ENCODE data around the gene TGM6.
A peak's percentile ranks its signal among the peaks of the same experiment; 100 is the strongest.

Gene TGM6

DNA sequence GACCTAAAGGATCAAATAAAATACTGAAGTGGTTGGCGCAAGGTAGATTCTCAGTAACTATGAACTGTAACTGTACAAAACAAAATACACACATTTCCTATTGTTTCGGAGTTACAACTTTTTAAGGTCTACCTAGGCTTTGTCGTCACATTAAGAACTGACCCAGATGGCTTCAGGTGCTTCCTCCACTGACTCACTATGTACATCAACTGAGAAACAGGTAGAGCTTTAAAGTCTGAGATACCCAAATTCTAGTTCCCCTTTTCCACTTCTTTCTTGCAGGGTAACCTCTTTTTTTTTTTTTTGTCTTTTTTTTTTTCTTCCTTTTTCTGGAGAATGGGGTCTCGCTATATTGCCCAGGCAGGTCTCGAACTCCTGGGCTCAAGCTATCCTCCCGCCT is 84.4 kb downstream of the TGM6 start:
- no peak overlapping the region for H3K27ac ChIP-seq (ENCODE audit: low read length, poor library complexity, severe bottlenecking)
- no peak overlapping the region for H3K4me3 ChIP-seq (ENCODE audit: insufficient read depth in 1 of 2, low read depth in 1 of 2, low read length in 2 of 2)
- no peak overlapping the region for H2AK5ac ChIP-seq (ENCODE audit: low read length, severe bottlenecking)
- H4K91ac ChIP-seq (ENCODE audit: low read length), result no peak overlapping the region
- no peak overlapping the region for H3K23ac ChIP-seq (ENCODE audit: low read length in 2 of 2)
- no peak for DNase-seq
- peaks cover 26% of the 10 kb centered on the region for H3K79me1 ChIP-seq (replicated peaks; ENCODE audit: low read length, poor library complexity, severe bottlenecking)
- peaks cover 35 to 84% of the 10 kb centered on the region in 2 experiments for H3K36me3 ChIP-seq (ENCODE audit: control insufficient read depth in 1 of 2, insufficient read depth in 2 of 2, low read depth in 1 of 2, low read length in 2 of 2)
- H3K14ac ChIP-seq (ENCODE audit: low read length in 2 of 2), result no peak overlapping the region
- 96% methylated on average over 5 of the region's 6 CpGs for WGBS
- H3K4ac ChIP-seq (ENCODE audit: low read depth in 1 of 2, low read length in 2 of 2), result no peak overlapping the region
- H2BK5ac ChIP-seq (ENCODE audit: low read depth, low read length, poor library complexity, severe bottlenecking), result no peak overlapping the region
- no peak overlapping the region for H4K8ac ChIP-seq (ENCODE audit: low read length)
- H2BK12ac ChIP-seq (ENCODE audit: low read length in 2 of 2), result no peak overlapping the region
- no peak overlapping the region for H2BK15ac ChIP-seq (ENCODE audit: low read depth, poor library complexity, severe bottlenecking)
- peaks cover 6% of the 10 kb centered on the region for H3K4me1 ChIP-seq (ENCODE audit: control insufficient read depth, insufficient read depth, low read depth, low read length)
- no peak overlapping the region for H2AFZ ChIP-seq (ENCODE audit: low read depth, low read length)
- no peaks in the 10 kb centered on the region for H3K9me3 ChIP-seq (ENCODE audit: control insufficient read depth, low read length)
- H2BK120ac ChIP-seq (ENCODE audit: low read depth, low read length), result no peak overlapping the region
- H3K4me2 ChIP-seq (ENCODE audit: low read length, poor library complexity, severe bottlenecking), result no peak overlapping the region
- no peak overlapping the region for H3K9ac ChIP-seq (ENCODE audit: low read length)
- no peaks in the 10 kb centered on the region for H3K27me3 ChIP-seq (ENCODE audit: control insufficient read depth in 1 of 2, insufficient read depth in 1 of 2, low read length in 2 of 2)
- no peak overlapping the region for H3K18ac ChIP-seq (ENCODE audit: low read depth in 1 of 2, low read length in 2 of 2)

DNA sequence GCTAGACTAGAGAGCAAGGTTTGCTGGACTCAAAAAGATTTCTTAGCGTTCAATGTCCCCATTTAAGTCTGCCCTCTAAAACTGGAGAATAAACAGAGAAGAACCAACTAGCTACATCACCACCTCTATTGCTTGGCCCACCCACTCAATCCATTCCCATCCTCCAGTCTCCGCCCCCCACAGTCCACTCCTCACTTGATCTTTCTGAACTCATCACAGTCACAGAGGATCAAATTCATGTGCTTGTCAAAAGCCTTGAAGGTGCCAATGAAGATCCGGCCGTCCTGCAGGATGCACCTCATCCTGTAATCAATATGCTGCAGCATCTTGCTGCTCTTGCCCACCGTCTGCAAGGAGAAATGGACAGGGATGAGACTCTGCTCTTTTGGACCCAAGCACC is 86.7 kb downstream of the TGM6 start:
- no peak overlapping the region for H2AK5ac ChIP-seq (ENCODE audit: low read length, severe bottlenecking)
- peaks cover 6% of the 10 kb centered on the region for H3K4me1 ChIP-seq (ENCODE audit: control insufficient read depth, insufficient read depth, low read depth, low read length)
- no peak overlapping the region for H3K23ac ChIP-seq (ENCODE audit: low read length in 2 of 2)
- no peak overlapping the region for H3K14ac ChIP-seq (ENCODE audit: low read length in 2 of 2)
- H2BK5ac ChIP-seq (ENCODE audit: low read depth, low read length, poor library complexity, severe bottlenecking), result no peak overlapping the region
- H3K79me1 ChIP-seq (replicated peaks; ENCODE audit: low read length, poor library complexity, severe bottlenecking), result peaks cover 17% of the 10 kb centered on the region
- H3K4ac ChIP-seq (ENCODE audit: low read depth in 1 of 2, low read length in 2 of 2), result no peak overlapping the region
- 97% methylated on average over 5 of the region's 5 CpGs for WGBS
- no peaks in the 10 kb centered on the region for H3K9me3 ChIP-seq (ENCODE audit: control insufficient read depth, low read length)
- no peak overlapping the region for H3K4me2 ChIP-seq (ENCODE audit: low read length, poor library complexity, severe bottlenecking)
- no peak overlapping the region for H2BK15ac ChIP-seq (ENCODE audit: low read depth, poor library complexity, severe bottlenecking)
- no peak for DNase-seq
- peak overlapping the region; percentile 48 for H3K9ac ChIP-seq (ENCODE audit: low read length)
- no peak overlapping the region for H2BK120ac ChIP-seq (ENCODE audit: low read depth, low read length)
- no peak overlapping the region for H2BK12ac ChIP-seq (ENCODE audit: low read length in 2 of 2)
- no peak overlapping the region for H2AFZ ChIP-seq (ENCODE audit: low read depth, low read length)
- no peak overlapping the region for H3K27ac ChIP-seq (ENCODE audit: low read length, poor library complexity, severe bottlenecking)
- no peak overlapping the region for H4K8ac ChIP-seq (ENCODE audit: low read length)
- H4K91ac ChIP-seq (ENCODE audit: low read length), result no peak overlapping the region
- no peak overlapping the region for H3K4me3 ChIP-seq (ENCODE audit: insufficient read depth in 1 of 2, low read depth in 1 of 2, low read length in 2 of 2)
- no peak overlapping the region for H3K18ac ChIP-seq (ENCODE audit: low read depth in 1 of 2, low read length in 2 of 2)
- no peaks in the 10 kb centered on the region for H3K27me3 ChIP-seq (ENCODE audit: control insufficient read depth in 1 of 2, insufficient read depth in 1 of 2, low read length in 2 of 2)
- peaks cover 26 to 60% of the 10 kb centered on the region in 2 experiments for H3K36me3 ChIP-seq (ENCODE audit: control insufficient read depth in 1 of 2, insufficient read depth in 2 of 2, low read depth in 1 of 2, low read length in 2 of 2)

DNA sequence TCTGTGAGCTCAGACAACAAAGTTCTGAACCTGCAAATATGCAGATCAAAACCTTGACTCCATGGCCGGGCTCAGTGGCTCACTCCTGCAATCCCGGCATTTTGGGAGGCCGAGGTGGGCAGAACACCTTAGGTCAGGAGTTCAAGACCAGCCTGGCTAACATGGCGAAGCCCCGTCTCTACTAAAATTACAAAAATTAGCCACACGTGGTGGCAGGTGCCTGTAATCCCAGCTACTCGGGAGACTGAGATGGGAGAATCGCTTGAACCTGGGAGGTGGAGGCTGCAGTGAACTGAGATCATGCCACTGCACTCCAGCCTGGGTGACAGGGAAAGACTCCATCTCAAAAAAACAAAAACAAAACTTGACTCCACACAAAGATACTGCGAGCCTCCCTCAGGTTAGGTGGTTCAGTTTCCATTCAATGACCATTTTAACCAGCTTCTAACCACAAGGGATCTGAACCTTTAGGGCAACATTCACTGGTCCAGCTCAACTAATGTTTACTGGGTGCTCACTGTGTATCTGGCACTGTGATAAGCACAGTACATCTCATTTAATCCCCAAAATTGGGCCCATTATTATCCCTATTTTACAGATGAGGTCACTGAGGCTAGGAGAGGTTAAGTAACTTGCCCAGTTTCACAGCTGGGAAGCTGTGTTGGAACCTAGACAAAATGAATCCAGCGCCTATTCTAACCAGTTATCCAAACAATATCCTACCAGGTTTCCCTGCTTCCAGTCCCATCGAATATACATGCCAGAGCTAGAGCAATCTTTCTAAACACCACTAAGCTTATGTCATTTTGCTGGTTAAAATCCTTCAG is 88.1 kb downstream of the TGM6 start:
- H3K14ac ChIP-seq (ENCODE audit: low read length in 2 of 2), result no peak overlapping the region
- no peaks in the 10 kb centered on the region for H3K9me3 ChIP-seq (ENCODE audit: control insufficient read depth, low read length)
- no peaks in the 10 kb centered on the region for H3K27me3 ChIP-seq (ENCODE audit: control insufficient read depth in 1 of 2, insufficient read depth in 1 of 2, low read length in 2 of 2)
- no peak overlapping the region for H4K91ac ChIP-seq (ENCODE audit: low read length)
- peaks cover 6% of the 10 kb centered on the region for H3K4me1 ChIP-seq (ENCODE audit: control insufficient read depth, insufficient read depth, low read depth, low read length)
- H2AK5ac ChIP-seq (ENCODE audit: low read length, severe bottlenecking), result no peak overlapping the region
- H3K4me3 ChIP-seq (ENCODE audit: insufficient read depth in 1 of 2, low read depth in 1 of 2, low read length in 2 of 2), result peak overlapping the region in 1 of 2 experiments; percentile 93
- no peak overlapping the region for H3K18ac ChIP-seq (ENCODE audit: low read depth in 1 of 2, low read length in 2 of 2)
- H3K79me1 ChIP-seq (replicated peaks; ENCODE audit: low read length, poor library complexity, severe bottlenecking), result peaks cover 7% of the 10 kb centered on the region
- DNase-seq, result peak; percentile 39
- no peak overlapping the region for H2BK12ac ChIP-seq (ENCODE audit: low read length in 2 of 2)
- WGBS, result 91% methylated on average over 10 of the region's 11 CpGs
- no peak overlapping the region for H2BK15ac ChIP-seq (ENCODE audit: low read depth, poor library complexity, severe bottlenecking)
- peak overlapping the region; percentile 49 for H3K4me2 ChIP-seq (ENCODE audit: low read length, poor library complexity, severe bottlenecking)
- H3K9ac ChIP-seq (ENCODE audit: low read length), result peak overlapping the region; percentile 99
- no peak overlapping the region for H2BK5ac ChIP-seq (ENCODE audit: low read depth, low read length, poor library complexity, severe bottlenecking)
- H4K8ac ChIP-seq (ENCODE audit: low read length), result no peak overlapping the region
- peaks cover 14 to 47% of the 10 kb centered on the region in 2 experiments for H3K36me3 ChIP-seq (ENCODE audit: control insufficient read depth in 1 of 2, insufficient read depth in 2 of 2, low read depth in 1 of 2, low read length in 2 of 2)
- H3K4ac ChIP-seq (ENCODE audit: low read depth in 1 of 2, low read length in 2 of 2), result no peak overlapping the region
- peak overlapping the region in 1 of 2 experiments; percentile 86 for H3K23ac ChIP-seq (ENCODE audit: low read length in 2 of 2)
- no peak overlapping the region for H3K27ac ChIP-seq (ENCODE audit: low read length, poor library complexity, severe bottlenecking)
- H2AFZ ChIP-seq (ENCODE audit: low read depth, low read length), result no peak overlapping the region
- H2BK120ac ChIP-seq (ENCODE audit: low read depth, low read length), result no peak overlapping the region

DNA sequence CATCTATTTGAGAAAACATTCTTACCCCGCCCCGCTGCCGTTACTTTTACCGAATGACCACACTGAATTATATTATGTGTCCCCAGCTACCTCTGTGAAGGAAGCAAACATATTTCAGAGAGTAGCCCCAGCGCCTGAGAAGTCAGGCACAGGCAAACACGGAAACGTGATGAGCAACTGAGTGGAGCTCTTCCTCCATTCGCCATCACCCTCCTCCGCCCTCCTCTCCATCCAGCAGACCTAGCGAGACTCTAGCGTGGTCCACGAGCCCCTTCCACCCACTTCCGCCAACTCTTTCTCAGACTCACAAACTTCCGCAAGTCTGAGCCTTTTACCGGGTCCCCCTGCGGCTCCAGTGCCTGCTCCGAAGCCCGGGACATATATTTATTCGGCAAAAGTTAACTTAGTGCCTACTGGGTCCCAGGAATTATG is 89.3 kb downstream of the TGM6 start:
- H3K36me3 ChIP-seq (ENCODE audit: control insufficient read depth in 1 of 2, insufficient read depth in 2 of 2, low read depth in 1 of 2, low read length in 2 of 2), result peaks cover 14 to 34% of the 10 kb centered on the region in 2 experiments
- peak overlapping the region; percentile 99 for H2BK5ac ChIP-seq (ENCODE audit: low read depth, low read length, poor library complexity, severe bottlenecking)
- H4K8ac ChIP-seq (ENCODE audit: low read length), result peak overlapping the region; percentile 98
- H3K9ac ChIP-seq (ENCODE audit: low read length), result peak overlapping the region; percentile 99
- peaks cover 5% of the 10 kb centered on the region for H3K79me1 ChIP-seq (replicated peaks; ENCODE audit: low read length, poor library complexity, severe bottlenecking)
- H2AFZ ChIP-seq (ENCODE audit: low read depth, low read length), result no peak overlapping the region
- peak overlapping the region; percentile 95 for H3K27ac ChIP-seq (ENCODE audit: low read length, poor library complexity, severe bottlenecking)
- H3K23ac ChIP-seq (ENCODE audit: low read length in 2 of 2), result peak overlapping the region in 1 of 2 experiments; percentile 79
- peaks cover 6% of the 10 kb centered on the region for H3K4me1 ChIP-seq (ENCODE audit: control insufficient read depth, insufficient read depth, low read depth, low read length)
- H3K4me3 ChIP-seq (ENCODE audit: insufficient read depth in 1 of 2, low read depth in 1 of 2, low read length in 2 of 2), result peak overlapping the region; percentile 93 to 94
- H4K91ac ChIP-seq (ENCODE audit: low read length), result peak overlapping the region; percentile 97
- peak overlapping the region; percentile 93 to 99 for H3K4ac ChIP-seq (ENCODE audit: low read depth in 1 of 2, low read length in 2 of 2)
- peak overlapping the region; percentile 51 for H3K4me2 ChIP-seq (ENCODE audit: low read length, poor library complexity, severe bottlenecking)
- peak overlapping the region; percentile 78 for H2AK5ac ChIP-seq (ENCODE audit: low read length, severe bottlenecking)
- H2BK12ac ChIP-seq (ENCODE audit: low read length in 2 of 2), result no peak overlapping the region
- peak overlapping the region; percentile 95 to 97 for H3K18ac ChIP-seq (ENCODE audit: low read depth in 1 of 2, low read length in 2 of 2)
- H2BK120ac ChIP-seq (ENCODE audit: low read depth, low read length), result peak overlapping the region; percentile 80
- no peaks in the 10 kb centered on the region for H3K9me3 ChIP-seq (ENCODE audit: control insufficient read depth, low read length)
- H2BK15ac ChIP-seq (ENCODE audit: low read depth, poor library complexity, severe bottlenecking), result no peak overlapping the region
- no peaks in the 10 kb centered on the region for H3K27me3 ChIP-seq (ENCODE audit: control insufficient read depth in 1 of 2, insufficient read depth in 1 of 2, low read length in 2 of 2)
- peak overlapping the region in 1 of 2 experiments; percentile 91 for H3K14ac ChIP-seq (ENCODE audit: low read length in 2 of 2)
- WGBS, result under 1% methylated on average over 19 of the region's 19 CpGs
- peak; percentile 75 for DNase-seq
